ENCODE data around the gene RBM4. TPM values are rescaled to one million over a fixed set of nuclear protein-coding genes. Genes with fewer than 3 reads are reported as not detected.

RBM4 gene
- total RNA-seq, 2 experiments from 2014 or later, result 108 to 114 TPM

DNA sequence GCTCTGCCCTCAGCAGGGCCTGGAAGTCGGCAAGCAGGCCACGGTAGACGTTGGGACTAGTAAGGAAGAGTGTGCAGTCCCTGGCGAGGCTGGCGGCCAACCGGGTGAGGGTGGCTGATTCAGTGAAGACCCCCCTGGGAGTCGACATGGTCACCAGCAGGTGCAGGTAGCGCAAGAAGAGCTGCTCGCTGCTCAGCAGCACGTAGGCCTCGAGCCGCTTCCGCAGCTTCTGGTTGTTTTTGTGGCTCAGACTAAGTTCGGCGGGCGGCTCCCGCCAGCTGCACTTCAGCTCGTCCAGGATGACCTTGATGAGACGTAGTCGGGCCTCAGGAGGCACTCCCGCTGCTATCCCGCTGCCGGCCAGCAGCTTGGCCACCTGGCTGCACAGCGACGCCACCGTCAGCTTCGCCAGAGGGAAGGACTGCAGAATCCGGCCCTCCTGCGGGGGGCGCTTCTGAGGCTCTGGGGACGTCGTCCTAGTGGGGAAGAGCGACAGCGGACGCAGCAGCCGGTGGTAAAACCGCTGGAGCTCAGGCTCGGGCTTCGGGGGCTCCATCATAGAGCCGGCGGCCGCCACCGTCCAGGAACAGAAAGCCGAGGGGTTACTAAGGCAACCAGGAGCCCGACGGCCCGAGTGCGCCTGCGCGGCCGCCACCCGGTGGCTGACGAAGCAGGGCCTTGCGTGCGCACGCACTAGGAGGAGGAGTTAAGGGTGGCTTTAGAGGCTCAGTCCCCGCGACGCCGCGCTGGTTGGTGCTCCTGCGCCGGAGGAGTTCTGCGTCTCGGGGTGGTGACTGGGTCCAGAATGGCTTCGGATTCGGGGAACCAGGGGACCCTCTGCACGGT is 45.8 kb upstream of the RBM4 start, which contains the start of the genes CCDC87 and CCS:
TSS of gene CCDC87 (minus strand) at position 607 of the 846 bp plus-strand sequence. CDS start at position 559, 48 bp downstream.
TSS of gene CCS (plus strand) at position 729 of the 846 bp plus-strand sequence. CDS start at position 806, 77 bp downstream.
- Mint-ChIP-seq H3K9me3 (no peaks in the 10 kb centered on the region), H3K27me3 (no peaks in the 10 kb centered on the region), H3K36me3 (ENCODE audit: low read depth) (no peaks in the 10 kb centered on the region), H3K27ac (peak within 1 kb of the TSS; percentile 97), H3K4me1 (ENCODE audit: low read depth) (peaks cover 24% of the 10 kb centered on the region), H3K4me3 (peak within 1 kb of the TSS; percentile 99)
- CTCF ChIA-PET, result interaction anchor here (0.8 to 5.8 kb wide), 19 partner anchors 8 to 250 kb away, joined by 3 to 67 read pairs (median 5); partner anchors contain the start of genes CTSF, RBM4, RBM4B and ZDHHC24
- ATAC-seq (peak; percentile 98), DNase-seq (peak; percentile 99)
- intact Hi-C loops (cut with micrococcal nuclease), result loop anchor here (5.0 kb wide), 1 partner anchor 85 kb away; the partner anchor contains the start of gene RBM4B
- TF ChIP-seq, protein P1, sequence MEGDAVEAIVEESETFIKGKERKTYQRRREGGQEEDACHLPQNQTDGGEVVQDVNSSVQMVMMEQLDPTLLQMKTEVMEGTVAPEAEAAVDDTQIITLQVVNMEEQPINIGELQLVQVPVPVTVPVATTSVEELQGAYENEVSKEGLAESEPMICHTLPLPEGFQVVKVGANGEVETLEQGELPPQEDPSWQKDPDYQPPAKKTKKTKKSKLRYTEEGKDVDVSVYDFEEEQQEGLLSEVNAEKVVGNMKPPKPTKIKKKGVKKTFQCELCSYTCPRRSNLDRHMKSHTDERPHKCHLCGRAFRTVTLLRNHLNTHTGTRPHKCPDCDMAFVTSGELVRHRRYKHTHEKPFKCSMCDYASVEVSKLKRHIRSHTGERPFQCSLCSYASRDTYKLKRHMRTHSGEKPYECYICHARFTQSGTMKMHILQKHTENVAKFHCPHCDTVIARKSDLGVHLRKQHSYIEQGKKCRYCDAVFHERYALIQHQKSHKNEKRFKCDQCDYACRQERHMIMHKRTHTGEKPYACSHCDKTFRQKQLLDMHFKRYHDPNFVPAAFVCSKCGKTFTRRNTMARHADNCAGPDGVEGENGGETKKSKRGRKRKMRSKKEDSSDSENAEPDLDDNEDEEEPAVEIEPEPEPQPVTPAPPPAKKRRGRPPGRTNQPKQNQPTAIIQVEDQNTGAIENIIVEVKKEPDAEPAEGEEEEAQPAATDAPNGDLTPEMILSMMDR (IDR thresholded peaks at IDR 0.05), result peak; percentile 75
- POLR2A ChIA-PET, result interaction anchor here (1.0 to 3.0 kb wide), 5 partner anchors 23 to 85 kb away, joined by 5 to 14 read pairs (median 10); partner anchors contain the start of genes RBM14 and RBM4B

DNA sequence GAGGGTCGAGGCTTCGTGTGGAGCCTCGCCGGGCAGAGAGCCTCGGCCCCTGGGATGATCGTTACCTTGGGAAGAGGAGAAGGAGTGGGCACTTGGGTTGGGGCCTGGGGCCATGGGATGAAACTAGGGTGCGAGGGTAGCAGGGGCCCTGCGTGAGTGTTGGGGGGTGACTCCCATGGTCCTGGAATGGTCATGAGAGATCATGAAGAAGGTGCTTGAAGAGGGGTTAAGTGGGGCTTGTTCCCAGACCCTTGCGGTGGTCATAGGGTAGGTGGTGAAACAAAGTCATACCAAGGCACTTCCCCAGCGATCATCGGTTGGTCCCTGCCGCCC is 45.2 kb upstream of the RBM4 start:
- Mint-ChIP-seq H3K27ac (peak overlapping the region; percentile 97), H3K9me3 (no peaks in the 10 kb centered on the region), H3K36me3 (ENCODE audit: low read depth) (no peaks in the 10 kb centered on the region), H3K4me1 (ENCODE audit: low read depth) (peaks cover 24% of the 10 kb centered on the region), H3K4me3 (peak overlapping the region; percentile 99), H3K27me3 (no peaks in the 10 kb centered on the region)
- ChIA-PET POLR2A (interaction anchor here (0.8 to 2.8 kb wide), 8 partner anchors 9 to 113 kb away, joined by 3 to 14 read pairs (median 4); partner anchors contain the start of genes DPP3, RBM14 and RBM4B), CTCF (interaction anchor here (1.1 to 5.8 kb wide), 13 partner anchors 9 to 222 kb away, joined by 3 to 67 read pairs (median 7); partner anchors contain the start of genes CTSF, MRPL11, RBM4 and RBM4B)
- peak; percentile 5 for ATAC-seq
- TF ChIP-seq, protein P1 (IDR thresholded peaks at IDR 0.05), result no peak
- peak; percentile 11 for DNase-seq
- intact Hi-C loops (cut with micrococcal nuclease), result loop anchor here (5.0 kb wide), 1 partner anchor 84 kb away; the partner anchor contains the start of gene RBM4B

DNA sequence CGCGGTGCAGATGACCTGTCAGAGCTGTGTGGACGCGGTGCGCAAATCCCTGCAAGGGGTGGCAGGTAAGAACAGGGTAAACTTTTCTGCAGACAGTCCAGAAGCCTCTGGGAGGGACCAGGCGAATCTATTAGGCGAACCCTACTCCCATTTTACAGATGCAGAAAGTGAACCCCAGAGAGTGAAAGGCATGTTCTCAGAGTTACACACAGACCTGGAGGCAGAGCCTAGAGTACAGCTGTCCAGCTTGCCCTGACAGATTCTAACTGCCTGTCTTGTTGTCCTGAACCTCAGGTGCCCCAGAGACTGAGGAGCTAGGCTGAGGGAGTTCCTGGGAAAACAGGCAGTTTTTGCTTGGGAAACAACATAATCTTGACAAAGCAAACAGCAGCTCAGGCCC is 44.9 kb upstream of the RBM4 start:
- Mint-ChIP-seq H3K4me3 (peak overlapping the region; percentile 99), H3K36me3 (ENCODE audit: low read depth) (no peaks in the 10 kb centered on the region), H3K27ac (peak overlapping the region; percentile 97), H3K4me1 (ENCODE audit: low read depth) (peaks cover 24% of the 10 kb centered on the region), H3K27me3 (no peaks in the 10 kb centered on the region), H3K9me3 (no peaks in the 10 kb centered on the region)
- no peak for ATAC-seq
- no peak for DNase-seq
- TF ChIP-seq, protein P1 (IDR thresholded peaks at IDR 0.05), result no peak
- intact Hi-C loops (cut with micrococcal nuclease), result loop anchor here (5.0 kb wide), 1 partner anchor 84 kb away; the partner anchor contains the start of gene RBM4B
- ChIA-PET POLR2A (interaction anchor here (0.8 to 2.8 kb wide), 8 partner anchors 9 to 114 kb away, joined by 3 to 14 read pairs (median 4); partner anchors contain the start of genes DPP3, RBM14 and RBM4B), CTCF (interaction anchor here (0.9 to 5.8 kb wide), 7 partner anchors 14 to 230 kb away, joined by 3 to 67 read pairs (median 3); partner anchors contain the start of genes CTSF, MRPL11 and RBM4B)

DNA sequence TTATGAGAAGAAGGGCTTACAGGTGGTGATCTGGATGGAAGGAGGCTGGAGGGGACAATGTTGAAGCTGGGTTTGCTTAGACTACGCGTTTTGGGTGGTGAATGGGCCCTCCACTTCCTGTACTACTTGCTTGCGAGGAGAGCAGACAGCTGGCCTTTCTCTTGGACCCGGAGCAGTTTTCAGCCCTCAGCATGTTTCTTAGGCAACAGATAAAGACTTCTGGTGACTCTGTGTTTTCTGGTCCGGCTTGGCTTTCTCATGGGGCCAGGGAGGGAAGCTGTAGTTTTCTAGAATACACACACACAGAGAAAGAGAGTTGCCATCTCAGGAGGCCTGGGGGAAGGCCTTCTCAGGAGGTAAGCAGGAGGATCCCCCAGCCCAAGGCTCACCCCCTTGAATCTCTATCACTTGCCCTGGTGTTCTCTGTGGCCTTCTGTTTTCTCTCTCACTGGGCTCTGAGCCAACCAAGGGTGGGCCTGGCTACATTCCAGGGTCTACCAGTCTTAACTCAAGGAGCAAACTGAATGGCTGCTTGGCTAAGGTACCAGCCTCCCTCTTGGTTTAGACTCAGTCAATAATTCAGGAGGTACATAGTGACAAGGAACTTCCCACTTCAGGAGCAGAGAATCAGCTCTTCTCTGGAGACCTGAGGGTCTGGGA is 43.1 kb upstream of the RBM4 start:
- H3K4me3 Mint-ChIP-seq, result peak overlapping the region; percentile 59
- CTCF ChIA-PET, result interaction anchor here (0.6 to 5.8 kb wide), 6 partner anchors 16 to 354 kb away, joined by 3 to 67 read pairs (median 4); partner anchors contain the start of genes RBM4 and RBM4B
- DNase-seq (peak; percentile 30), ATAC-seq (no peak)
- no peaks in the 10 kb centered on the region for H3K36me3 Mint-ChIP-seq (ENCODE audit: low read depth)
- POLR2A ChIA-PET, result interaction anchor here (0.7 to 2.8 kb wide), 10 partner anchors 10 to 248 kb away, joined by 3 to 14 read pairs (median 6); partner anchors contain the start of genes RBM14, RBM4 and RCE1
- peak overlapping the region; percentile 80 for H3K27ac Mint-ChIP-seq
- H3K9me3 Mint-ChIP-seq, result no peaks in the 10 kb centered on the region
- intact Hi-C loops (cut with micrococcal nuclease), result no loop called here
- TF ChIP-seq, protein P1 (IDR thresholded peaks at IDR 0.05), result no peak
- H3K27me3 Mint-ChIP-seq, result no peaks in the 10 kb centered on the region
- peaks cover 24% of the 10 kb centered on the region for H3K4me1 Mint-ChIP-seq (ENCODE audit: low read depth)

Data from activated CD8-positive, alpha-beta T cell treated with anti-CD3 and anti-CD28 coated beads for 36 hours (primary cell).